T-helper 2 cell (primary cell): ENCODE measurements around the gene RASL11B.

Experiments used
- DNase-seq, 5 experiments: peaks; one replicate each; pipeline versions ENCODE4 v3.0.0 to v3.0.0-alpha.2; 2012 to 2022

RASL11B gene

DNA sequence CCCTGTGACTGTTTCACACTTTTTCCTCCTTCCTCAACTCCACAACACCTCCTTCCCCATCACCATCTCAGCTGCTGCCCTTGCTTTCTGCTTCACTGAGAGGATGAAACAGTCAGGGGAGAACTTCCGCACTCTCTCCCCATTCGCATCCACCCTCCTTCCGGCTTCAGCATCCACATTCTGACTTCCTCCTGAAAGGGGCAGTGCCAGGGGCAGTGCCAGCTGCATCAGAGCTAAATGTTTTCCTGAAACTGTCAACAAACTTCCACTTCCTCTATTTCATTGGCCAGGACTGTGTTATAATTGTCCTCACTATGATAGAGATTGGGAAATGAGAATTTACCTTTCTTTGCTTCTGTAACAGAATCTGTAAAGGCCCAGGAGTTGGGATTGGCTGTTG is 18.2 kb upstream of the RASL11B start:
- no peak for DNase-seq

DNA sequence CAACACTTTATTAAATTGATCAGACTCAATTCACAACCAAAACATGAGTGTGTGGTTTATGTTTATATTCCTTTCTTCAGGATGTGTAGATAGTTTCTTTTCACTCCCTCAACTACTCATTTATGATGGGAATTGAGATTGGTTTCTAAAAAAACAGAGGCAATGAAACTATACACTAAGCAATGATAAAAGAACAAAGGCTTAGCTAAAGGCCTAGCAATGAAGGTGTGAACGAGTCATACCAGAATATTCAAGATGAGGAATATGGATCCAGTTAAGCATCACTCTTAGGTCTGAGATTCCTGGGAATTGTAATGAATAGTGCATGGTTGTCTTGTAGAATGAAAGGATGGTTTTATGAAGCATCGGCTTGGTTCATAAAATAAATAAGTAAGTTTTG is 17.5 kb upstream of the RASL11B start:
- DNase-seq = no peak

DNA sequence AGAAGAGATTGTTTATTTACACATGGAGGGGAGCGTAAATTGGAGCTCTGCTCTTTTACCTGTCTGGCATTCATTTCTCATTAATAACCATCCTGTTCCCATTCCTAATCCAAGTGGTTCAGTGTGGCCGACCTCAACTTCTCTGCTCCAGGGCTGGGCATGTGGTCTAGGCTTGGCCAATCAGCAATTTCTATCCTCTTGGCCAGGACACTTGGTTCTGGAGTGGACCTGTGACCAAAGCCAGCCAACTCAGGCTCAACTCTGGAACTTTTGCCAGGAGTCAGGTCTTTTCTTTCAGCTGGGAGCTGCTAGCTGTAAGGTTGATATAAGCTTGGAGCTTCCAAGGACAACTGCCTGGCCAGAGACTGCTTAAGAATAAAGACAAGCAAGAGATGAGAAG is 15.6 kb upstream of the RASL11B start:
- no peak for DNase-seq

DNA sequence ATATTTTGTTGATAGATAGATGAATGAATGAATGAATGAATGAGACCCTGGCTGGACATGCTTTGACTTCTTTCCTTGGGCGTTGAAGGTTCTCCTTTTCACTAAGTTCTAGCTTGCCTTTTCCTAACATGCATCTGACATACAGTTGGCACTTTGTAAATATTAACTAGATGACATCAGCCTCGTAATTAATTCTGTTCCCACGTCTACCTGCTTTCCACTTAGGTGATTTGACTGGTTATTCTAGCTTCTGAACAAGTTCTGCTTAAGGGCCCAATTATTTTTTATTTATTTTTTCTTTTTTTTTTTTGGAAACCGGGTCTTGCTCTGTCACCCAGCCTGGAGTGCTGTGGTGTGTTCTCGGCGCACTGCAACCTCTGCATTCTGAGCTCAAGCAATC is 13.9 kb upstream of the RASL11B start:
- no peak for DNase-seq

DNA sequence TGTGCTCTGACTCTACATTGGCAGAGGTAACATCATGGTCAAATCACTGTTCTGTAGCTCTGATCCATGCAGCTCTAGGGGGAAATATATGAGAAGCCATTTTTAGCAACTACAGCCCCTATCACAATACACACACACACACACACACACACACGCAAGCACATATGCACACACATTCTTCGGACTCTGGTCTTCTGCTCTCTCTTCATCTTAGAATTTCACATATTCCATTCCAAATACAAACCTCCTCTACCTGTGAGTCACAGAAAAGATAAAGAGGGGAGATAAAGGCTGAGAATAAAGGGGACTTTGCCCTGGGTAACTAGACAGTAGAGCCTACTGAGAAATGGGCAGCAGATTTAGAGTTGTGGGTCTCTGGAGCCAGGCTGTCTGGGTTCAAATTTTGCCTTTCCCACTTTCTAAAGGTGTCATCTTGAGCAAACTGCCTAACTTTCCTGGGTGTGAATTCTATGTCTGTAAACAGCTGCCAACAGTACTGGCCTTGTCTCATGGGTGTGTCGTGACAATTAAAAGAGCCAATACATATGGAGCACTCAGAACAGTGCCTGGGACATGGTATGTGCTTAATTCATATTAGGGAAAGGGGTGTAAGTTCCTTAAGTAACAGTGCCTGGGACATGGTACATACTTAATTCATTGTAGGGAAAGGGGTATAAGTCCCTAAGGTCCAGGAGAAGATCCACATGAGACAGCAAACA is 11.6 kb upstream of the RASL11B start:
- no peak for DNase-seq

DNA sequence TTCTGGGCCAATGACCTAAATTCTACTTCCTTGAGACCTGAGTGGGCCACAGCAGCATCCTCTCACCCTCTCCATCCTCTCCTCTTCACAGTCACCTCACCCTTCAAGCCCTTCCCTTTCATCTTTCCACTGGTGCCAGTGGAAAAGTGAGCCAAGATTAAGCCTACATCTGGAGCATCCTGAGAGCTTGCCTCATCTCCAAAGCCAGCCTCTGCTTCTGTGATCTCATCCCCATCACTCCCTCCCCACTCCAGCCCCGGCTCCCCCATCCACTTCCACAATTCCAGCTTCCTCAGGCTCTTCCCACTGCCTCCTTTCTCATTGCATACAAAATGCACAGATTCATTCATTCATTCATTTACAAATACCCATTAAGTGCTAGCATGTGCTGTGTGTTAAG is 10.1 kb upstream of the RASL11B start:
- no peak for DNase-seq

DNA sequence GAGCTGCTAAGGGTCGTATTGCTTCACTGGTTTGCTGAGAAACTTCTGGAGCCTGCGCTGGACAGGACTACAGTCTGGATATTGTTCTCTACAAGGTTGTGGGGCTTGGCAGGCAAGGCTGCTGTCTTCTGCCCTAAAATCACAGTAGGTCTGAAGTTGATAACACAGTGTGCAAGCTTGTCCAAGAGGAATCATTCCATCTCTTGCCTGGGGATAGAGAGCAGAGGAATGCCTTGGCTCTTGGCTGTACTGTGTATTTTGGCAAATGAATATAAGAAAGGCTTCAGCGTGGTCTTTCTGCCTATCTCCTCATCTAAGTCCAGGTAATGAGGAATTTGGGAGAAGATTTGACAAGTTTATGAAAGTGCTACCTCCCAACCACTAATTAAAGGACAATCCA is 9.4 kb upstream of the RASL11B start:
- no peak for DNase-seq

DNA sequence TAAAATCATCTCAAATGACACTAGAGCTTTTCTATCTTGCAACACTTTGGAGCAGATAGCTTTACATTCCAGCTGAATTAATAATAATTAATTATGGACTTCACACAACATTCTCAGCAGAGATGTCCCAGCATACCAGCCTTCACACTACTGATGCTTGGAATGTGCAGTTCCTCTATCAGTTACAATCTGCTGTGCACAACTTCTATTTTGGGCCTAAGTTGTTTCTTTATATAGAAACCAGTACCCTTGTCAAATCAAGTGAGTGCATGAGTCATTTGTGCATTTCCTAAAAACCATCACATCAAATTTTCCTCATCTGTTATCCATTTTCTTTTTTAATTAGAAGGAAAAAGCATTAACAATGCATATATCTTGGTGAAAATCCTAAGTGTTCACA is 8.8 kb upstream of the RASL11B start:
- DNase-seq = no peak

DNA sequence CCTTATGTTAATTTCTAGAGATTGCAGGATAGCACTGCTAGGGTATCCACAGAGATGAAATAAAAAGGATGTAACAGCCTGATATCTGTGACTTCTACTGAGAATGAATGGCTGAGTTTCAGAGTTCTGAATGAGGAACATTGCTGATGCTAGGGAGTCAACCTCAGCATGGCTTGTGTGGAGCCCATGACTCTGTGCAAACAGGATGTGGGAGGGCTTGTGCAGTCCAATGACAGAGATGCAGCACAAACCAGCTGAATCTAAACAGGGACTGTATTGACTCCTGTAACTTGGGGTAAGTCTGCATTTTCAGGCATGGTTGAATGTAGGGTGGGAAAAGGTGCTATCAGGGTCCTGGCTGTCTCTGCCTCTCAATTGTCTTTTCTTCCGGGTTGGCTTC is 5.3 kb upstream of the RASL11B start:
- DNase-seq = peak in 1 of 5 experiments; percentile 48

DNA sequence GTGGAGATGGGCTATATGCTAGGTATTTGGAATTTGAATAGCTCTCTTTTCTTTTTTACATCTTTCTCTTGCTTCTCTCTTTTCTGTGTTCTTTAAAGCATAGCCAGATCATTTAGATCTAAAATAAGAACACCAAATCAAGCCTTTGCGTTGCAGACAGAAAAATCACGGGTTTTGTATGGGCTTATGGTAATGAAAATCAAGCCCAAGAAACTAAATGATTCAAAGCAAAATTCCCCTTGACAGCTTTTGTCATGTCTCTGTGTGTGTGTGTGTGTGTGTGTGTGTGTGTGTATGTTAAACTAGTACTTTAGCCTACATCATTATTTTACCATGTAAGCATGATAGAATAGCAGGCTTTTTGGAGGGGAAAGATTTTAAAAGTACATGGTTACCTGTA is 1.8 kb upstream of the RASL11B start:
- DNase-seq = no peak

DNA sequence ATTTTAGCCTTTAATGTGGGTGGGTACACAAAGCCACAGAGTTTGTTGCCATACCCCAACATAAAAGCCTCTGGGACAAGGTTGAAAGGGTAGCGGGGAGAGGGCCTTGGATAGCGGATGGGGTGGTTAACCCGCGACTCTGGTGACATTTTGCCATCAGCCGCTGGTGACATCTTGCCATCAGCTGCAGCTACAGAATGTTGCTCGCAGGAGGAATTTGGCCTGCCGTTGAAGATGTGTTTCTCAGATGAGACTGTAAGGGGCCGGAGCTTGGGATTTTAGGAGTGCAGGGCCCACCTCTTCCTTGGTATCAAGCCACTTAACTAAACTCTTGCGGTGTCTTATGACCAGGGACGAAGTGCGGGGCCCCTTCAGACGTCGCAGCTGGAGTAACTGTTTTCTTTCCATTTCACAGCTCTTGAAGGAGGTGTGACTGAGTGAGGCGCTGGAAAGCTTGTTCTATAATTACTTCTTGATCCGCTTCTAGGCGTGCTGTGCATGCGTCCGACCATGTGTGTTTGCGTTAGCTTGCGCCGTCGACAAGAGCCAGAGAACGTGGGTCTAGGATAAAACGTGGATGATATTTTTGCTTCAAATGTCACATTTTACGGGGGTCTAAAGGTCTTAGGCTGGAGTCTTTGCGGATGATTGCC is 820 bp upstream of the RASL11B start:
- DNase-seq = peak in 1 of 5 experiments; percentile 20

DNA sequence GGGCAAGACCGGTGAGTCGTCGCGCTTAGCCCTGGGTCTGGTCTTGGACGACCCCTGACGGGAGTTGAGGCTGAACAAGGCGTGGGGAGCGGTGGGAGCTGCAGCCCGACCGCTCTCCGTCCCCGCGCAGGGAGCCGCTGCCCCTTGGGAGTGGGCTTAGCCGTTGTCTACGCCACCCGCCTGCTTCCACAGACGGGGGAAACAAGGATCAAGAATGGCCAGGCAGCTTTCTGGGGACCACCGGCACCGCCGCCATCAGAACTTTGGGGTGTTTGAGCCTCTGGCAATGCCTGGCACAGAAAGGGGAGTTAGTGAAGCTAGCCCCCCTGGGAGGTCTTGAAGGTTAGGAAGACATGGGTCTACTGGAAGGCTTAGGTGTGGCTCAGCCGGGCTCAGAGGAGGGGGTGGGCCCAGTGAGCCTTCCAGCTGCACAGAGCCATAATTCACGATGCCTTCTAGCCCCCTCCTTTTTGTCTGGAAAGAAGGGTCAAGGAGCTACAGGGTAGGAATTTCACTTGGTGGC is 583 bp downstream of the RASL11B start:
- no peak for DNase-seq

DNA sequence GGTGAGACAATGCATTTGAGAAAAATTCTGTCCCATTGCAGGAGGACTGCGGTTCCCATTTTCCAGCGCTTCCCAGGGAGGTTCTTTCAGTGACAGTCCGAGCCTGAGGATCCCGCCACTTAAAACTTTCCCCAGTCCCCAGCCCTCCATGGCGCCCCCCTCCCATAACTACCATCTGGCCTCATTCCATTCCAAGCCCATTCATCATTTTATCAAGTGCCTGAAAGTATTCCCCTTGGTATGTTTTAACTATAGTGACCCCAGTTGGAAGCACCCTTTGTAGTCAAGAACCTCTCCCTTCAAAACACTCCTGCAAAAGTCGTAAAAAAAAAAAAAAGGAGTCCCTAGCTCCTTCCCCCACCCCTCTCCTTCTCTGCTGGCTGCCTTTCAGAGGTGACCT is 1.2 kb downstream of the RASL11B start:
- no peak for DNase-seq

DNA sequence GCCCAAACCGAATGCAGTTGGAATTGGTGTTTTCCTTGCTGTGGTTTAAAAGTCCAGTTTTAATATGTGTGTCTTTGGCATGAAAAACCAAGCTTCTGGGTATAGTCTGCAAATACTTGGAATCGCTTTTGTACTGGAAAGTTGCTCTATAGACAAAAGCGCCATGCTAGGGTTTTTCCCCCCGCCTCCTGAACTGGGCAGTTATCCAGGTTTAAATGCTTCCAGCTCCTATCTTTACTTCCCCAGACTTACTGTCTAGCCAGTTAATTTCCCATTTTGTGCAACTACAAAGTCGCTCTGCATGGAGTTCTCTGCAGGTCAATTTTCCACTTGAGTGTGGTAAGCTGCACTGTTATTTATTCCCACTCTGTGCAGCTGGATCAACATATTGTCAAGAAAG is 2.7 kb downstream of the RASL11B start:
- DNase-seq = no peak

DNA sequence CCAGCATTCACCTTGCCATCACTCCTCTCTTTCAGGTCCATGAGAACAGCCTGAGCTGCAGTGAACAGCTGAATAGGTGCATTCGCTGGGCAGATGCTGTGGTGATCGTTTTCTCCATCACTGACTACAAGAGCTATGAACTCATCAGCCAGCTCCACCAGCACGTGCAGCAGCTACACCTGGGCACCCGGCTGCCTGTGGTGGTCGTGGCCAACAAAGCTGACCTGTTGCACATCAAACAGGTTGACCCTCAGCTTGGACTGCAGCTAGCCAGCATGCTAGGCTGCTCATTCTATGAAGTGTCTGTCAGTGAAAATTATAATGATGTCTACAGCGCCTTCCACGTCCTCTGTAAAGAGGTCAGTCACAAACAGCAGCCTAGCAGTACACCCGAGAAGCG is 3.2 kb downstream of the RASL11B start:
- no peak for DNase-seq

DNA sequence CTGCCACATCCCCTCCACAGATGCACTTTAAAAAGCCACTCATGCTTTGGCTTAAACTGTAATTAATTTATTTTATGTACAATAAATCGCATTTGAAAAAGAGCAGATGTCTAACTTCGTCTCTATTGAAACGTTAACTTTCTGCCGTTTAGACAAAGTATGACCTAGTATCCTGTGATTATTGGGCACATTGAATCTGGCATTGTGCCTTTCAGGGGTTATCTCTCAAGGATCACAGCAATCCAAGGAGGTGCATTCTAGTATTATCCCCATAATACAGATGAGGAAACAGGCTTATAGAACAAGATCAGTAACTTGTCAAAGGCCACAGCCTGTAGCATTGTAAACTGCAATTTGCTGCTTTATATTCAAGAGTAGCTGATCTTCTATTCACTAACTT is 4.6 kb downstream of the RASL11B start:
- no peak for DNase-seq

DNA sequence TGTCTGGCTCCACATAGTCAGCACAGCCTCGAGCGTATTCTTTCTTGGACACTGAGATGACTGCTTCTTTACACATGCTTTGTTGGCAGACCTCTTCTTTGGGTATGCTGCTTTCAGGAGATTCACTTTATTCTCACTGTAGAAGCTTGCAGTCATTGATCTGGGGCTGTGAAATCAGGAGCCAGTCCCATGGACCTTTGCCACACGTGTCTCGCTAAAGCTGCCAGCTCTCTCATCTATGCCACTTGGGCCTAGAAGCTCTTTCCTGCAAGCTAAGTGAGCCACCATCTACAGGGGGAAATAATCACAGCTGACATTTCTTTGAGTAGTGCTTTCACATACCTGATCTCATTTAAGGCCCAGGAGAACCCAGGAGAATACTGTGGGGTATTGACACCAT is 5.0 kb downstream of the RASL11B start:
- DNase-seq = no peak

DNA sequence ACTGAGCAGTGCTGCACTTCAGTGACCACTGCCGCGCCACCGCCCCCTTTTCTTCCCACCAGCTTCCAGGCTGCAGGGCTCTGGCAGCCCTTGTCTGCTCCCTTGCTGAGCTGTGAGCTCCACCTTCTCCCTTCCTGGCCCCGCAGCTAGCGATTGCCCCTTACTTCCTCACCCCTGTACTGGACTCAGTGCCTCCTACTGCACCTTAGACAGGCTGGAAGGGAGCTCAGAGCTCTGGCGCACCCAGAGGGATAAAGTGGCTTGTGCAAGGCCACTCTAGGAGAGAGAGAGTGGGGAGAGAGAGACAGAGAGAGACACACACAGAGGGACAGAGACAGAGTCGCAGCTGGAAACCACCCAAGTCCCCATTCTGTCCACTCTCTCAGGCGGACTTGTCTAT is 6.0 kb downstream of the RASL11B start:
- DNase-seq = no peak

DNA sequence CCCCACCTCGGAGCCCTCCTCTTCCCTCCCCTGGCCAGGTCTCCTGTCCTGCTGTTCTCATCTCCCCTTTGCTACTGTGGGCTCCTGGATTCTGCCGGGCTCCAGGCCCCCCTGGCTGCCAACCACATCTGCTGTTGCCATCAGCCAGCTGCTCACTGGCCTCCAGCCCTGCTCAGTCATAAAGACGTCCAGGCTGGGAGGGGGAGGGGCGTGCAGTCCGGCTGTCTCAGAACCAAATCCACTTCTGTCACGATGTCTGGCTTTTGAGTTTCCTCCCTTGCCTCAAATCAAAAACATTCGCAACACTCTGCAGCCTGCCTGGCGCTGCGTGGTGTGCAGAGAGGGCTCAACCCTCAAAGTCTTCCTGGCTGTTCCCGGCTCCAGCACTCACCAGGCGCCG is 7.1 kb downstream of the RASL11B start:
- no peak for DNase-seq

DNA sequence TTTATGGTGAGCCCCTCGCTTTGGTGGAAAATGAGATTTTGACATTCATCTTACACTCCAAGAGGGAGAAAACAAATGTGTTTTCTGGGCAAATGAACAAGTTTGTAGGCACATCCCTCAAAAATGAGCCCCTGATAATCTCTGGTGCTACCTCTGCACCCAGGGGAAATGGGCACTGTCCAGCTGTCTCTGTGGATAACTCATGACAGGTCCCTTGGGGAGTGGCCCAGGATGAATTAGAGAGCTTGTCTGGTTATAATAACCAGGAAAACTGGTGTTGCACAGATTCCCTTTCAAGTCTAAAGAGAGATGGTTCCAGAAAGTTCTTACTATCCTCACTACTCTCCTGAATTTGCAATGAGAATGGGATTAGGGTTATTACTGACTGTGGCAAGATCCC is 7.5 kb downstream of the RASL11B start:
- no peak for DNase-seq

DNA sequence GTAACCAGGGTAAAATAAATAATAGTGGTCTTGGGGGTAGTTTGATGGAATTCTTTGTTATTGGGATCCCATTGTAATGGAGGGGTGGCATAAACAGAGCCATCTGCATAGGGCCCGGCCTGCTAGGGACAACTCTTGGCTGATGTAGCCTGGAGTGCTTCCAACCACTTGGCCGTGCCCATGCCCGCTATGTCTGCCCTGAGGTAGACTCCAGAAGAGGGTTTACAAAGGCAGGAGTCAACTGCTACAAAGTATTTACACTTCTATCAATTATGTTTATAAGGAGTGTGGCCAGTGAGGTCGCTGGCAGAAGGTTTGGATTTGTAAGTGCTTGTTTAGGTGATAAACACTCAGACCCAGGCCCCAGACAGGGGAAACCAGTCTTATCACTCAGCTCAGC is 8.1 kb downstream of the RASL11B start:
- no peak for DNase-seq

DNA sequence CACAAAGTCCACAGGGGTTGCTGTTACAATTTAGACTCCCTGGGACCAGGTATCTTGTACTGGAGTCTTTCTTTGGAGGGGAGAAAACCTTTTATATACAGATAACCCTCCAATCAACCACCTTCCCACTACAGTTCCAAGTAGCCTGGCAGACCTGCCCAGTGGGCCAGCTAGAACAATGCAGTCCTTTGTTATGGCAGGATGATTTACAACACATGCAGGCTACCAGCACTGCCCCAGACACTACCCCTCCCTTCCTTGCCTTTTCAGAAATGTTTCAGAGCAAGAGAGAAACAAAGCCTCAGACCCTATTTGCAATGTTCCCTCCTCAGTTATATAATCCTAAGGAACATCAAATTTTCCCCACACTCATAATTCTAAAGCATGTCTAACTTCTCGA is 11.1 kb downstream of the RASL11B start:
- DNase-seq = no peak

DNA sequence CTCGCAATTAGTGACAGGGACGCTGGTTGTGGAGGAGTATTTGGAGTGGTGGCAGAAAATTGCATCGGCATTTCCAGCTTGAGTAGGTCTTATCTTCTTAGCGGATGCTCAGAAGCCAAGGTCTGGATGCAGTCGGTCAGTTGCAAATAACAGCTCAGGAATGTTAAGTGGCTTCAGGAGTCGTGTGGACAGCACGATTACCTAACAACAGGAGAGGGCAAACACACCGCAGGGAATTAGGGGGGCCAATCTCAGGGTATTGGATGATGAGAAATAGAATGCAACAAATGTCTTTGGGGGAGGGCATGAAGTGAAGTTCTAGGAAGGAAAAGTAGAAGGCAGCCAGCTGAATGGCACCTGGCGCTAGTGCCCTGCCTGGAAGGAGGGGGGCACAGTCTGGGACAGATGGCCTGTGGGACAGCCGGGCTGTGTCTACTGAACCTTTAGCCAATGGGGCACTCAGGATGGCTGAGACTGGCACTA is 11.8 kb downstream of the RASL11B start:
- DNase-seq = no peak

DNA sequence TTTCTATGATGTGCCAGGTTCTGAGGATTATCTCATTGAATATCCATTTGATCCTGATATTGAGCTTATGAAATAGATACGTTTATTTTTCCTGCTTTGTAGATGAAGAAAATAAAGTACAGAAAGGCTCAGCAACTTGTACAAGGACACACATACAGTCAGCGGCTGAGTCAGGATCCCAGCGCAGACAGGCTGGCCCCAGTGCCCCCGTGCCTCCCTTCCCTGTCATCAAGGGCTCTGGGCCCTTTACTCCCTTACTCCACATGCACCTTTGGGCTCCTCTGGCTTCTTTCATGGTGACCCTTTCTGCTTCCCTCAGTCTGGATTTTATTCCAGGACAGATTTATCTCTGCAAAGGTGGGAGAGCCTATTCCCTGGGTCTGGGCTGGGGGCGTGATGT is 12.8 kb downstream of the RASL11B start:
- DNase-seq = no peak

DNA sequence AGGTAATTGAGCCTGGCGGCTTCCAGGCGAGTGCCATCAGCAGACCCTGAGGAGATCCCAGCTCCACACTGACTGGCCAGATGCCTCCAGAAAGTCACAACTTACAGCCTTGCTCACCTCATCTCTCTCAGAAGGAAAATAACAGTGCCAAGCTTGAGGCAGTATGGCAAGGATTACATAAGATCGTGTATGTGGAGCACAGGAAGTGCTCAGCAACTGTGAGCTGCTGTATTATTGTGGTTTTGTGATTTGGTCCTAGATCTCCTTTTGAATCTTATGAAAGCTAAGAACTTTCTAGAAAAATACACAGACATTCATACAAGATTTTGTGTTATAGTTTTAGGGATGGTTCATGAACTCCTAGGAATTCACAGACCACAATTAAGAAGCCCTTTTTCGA is 14.0 kb downstream of the RASL11B start:
- DNase-seq = peak in 1 of 5 experiments; percentile 34
